ENCODE measurements around the gene TLK1.

TLK1 gene

DNA sequence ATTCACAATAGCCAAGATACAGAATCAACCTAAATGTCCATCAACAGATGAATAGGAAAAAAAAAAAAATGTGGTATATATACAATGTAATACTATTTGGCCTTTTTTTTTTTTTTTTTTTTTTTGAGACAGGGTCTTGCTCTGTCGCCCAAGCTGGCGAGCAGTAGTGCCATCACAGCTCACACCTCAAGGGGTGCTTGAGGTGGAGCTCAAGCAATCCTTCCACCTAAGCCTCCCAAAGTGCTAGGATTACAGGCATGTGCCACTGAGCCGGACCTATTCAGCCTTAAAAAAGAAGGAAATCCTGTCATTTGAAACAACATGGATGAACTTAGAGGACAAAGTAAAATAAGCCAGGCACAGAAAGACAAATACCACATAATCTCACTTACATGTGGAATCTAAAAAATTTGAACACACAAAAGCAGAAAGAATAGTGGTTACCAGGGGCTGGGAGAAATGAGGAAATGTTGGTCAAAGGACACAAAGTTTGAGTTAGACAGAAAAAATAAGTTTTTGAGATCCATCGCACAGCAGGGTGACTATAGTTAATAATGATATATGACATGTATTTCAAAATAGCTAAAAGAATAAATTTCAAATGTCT lies 26.0 kb downstream of the TLK1 start:
- Histone ChIP-seq H3K27me3 (ENCODE audit: control insufficient read depth in 3 of 3, insufficient read depth in 3 of 3, low read depth in 1 of 3, low read length in 3 of 3) (no peaks in the 10 kb centered on the region), H3K23ac (ENCODE audit: low read depth, low read length, poor library complexity) (no peak overlapping the region), H2BK120ac (ENCODE audit: low read depth, low read length) (no peak overlapping the region), H3K18ac (ENCODE audit: low read length) (no peak overlapping the region), H2BK15ac (ENCODE audit: low read length) (no peak overlapping the region), H3K27ac (replicated peaks; ENCODE audit: low read length) (no peak overlapping the region), H3K9me3 (replicated peaks in 1 of 2; ENCODE audit: control insufficient read depth in 2 of 2, insufficient read depth in 1 of 2, low read depth in 1 of 2, low read length in 2 of 2) (no peaks in the 10 kb centered on the region), H3K4me2 (ENCODE audit: insufficient read depth, low read length, poor library complexity, severe bottlenecking) (no peak overlapping the region), H3K9ac (ENCODE audit: low read depth, low read length, poor library complexity) (no peak overlapping the region), H2AFZ (ENCODE audit: low read length) (no peak overlapping the region), H3K79me1 (ENCODE audit: low read depth, low read length) (peaks cover 3% of the 10 kb centered on the region), H3K14ac (ENCODE audit: low read length) (no peak overlapping the region), H3K4ac (ENCODE audit: low read length) (no peak overlapping the region), H3K36me3 (replicated peaks in 1 of 2; ENCODE audit: control insufficient read depth in 2 of 2, insufficient read depth in 2 of 2, low read length in 2 of 2) (no peaks in the 10 kb centered on the region), H4K91ac (ENCODE audit: low read depth, low read length, poor library complexity) (no peak overlapping the region), H2BK5ac (ENCODE audit: low read length) (no peak overlapping the region), H3K4me1 (ENCODE audit: control insufficient read depth in 2 of 2, insufficient read depth in 1 of 2, low read depth in 1 of 2, low read length in 2 of 2) (peaks cover 0 to under 1% of the 10 kb centered on the region in 2 donors), H2BK12ac (ENCODE audit: low read length) (no peak overlapping the region), H3K4me3 (ENCODE audit: low read length in 2 of 2) (no peak overlapping the region), H4K8ac (ENCODE audit: low read depth, low read length) (no peak overlapping the region), H2AK5ac (ENCODE audit: low read depth, low read length) (no peak overlapping the region)
- no CpG with 5 or more reads among the region's 4 CpGs for WGBS, 2 donors (ENCODE audit: extremely low coverage in 2 of 2, insufficient read length in 2 of 2, insufficient replicate concordance in 1 of 2)
- no peak for DNase-seq (ENCODE audit: low spot score)

DNA sequence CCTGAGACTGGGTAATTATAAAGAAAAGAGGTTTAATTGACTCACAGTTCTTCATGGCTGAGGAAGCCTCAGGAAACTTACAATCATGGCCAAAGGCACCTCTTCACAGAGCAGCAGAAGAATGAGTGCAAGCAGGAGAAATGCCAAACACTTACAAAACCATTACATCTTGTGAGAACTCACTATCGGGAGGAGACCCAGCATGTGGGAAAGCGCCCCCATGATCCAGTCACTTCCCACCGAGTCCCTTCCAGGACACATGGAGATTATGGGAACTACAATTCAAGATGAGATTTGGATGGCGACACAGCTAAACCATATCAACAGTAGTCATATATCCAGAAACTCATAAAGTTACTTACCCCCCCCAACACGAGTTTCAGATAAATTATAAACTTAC lies 28.6 kb downstream of the TLK1 start:
- no peak overlapping the region for H3K9ac ChIP-seq (ENCODE audit: low read depth, low read length, poor library complexity)
- no peaks in the 10 kb centered on the region for H3K4me1 ChIP-seq (ENCODE audit: control insufficient read depth in 2 of 2, insufficient read depth in 1 of 2, low read depth in 1 of 2, low read length in 2 of 2)
- H4K91ac ChIP-seq (ENCODE audit: low read depth, low read length, poor library complexity), result no peak overlapping the region
- H2BK120ac ChIP-seq (ENCODE audit: low read depth, low read length), result no peak overlapping the region
- H2BK15ac ChIP-seq (ENCODE audit: low read length), result no peak overlapping the region
- no peak for DNase-seq (ENCODE audit: low spot score)
- H2BK5ac ChIP-seq (ENCODE audit: low read length), result no peak overlapping the region
- no peak overlapping the region for H3K23ac ChIP-seq (ENCODE audit: low read depth, low read length, poor library complexity)
- no peak overlapping the region for H2AFZ ChIP-seq (ENCODE audit: low read length)
- WGBS, 2 donors (ENCODE audit: extremely low coverage in 2 of 2, insufficient read length in 2 of 2, insufficient replicate concordance in 1 of 2), result no CpG with 5 or more reads among the region's 5 CpGs
- no peak overlapping the region for H2AK5ac ChIP-seq (ENCODE audit: low read depth, low read length)
- no peak overlapping the region for H3K14ac ChIP-seq (ENCODE audit: low read length)
- no peak overlapping the region for H3K4me3 ChIP-seq (ENCODE audit: low read length in 2 of 2)
- H3K18ac ChIP-seq (ENCODE audit: low read length), result no peak overlapping the region
- no peaks in the 10 kb centered on the region for H3K9me3 ChIP-seq (replicated peaks in 1 of 2; ENCODE audit: control insufficient read depth in 2 of 2, insufficient read depth in 1 of 2, low read depth in 1 of 2, low read length in 2 of 2)
- H3K27me3 ChIP-seq (ENCODE audit: control insufficient read depth in 3 of 3, insufficient read depth in 3 of 3, low read depth in 1 of 3, low read length in 3 of 3), result no peaks in the 10 kb centered on the region
- no peaks in the 10 kb centered on the region for H3K36me3 ChIP-seq (replicated peaks in 1 of 2; ENCODE audit: control insufficient read depth in 2 of 2, insufficient read depth in 2 of 2, low read length in 2 of 2)
- no peak overlapping the region for H4K8ac ChIP-seq (ENCODE audit: low read depth, low read length)
- peaks cover 2% of the 10 kb centered on the region for H3K79me1 ChIP-seq (ENCODE audit: low read depth, low read length)
- no peak overlapping the region for H3K27ac ChIP-seq (replicated peaks; ENCODE audit: low read length)
- no peak overlapping the region for H3K4ac ChIP-seq (ENCODE audit: low read length)
- H2BK12ac ChIP-seq (ENCODE audit: low read length), result no peak overlapping the region
- H3K4me2 ChIP-seq (ENCODE audit: insufficient read depth, low read length, poor library complexity, severe bottlenecking), result no peak overlapping the region

DNA sequence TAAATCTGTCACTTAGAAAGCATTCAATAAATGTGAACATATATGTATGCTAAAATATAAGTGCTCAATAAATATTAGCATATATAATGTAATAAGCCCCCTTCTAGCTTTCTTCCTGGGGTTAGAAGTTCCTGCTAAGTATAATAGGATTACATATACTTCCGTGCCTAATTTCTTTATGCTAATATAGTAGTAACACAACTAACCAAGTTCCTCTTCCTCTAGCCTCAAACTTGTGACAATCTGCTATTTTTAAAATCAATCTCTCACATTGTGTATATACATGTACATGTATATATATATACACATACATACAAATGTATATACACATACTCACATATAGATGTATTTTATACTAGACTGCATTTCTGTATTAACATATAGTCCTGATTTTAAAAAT lies 32.2 kb downstream of the TLK1 start:
- no peak overlapping the region for H3K4me2 ChIP-seq (ENCODE audit: insufficient read depth, low read length, poor library complexity, severe bottlenecking)
- H3K14ac ChIP-seq (ENCODE audit: low read length), result no peak overlapping the region
- H3K4me1 ChIP-seq (ENCODE audit: control insufficient read depth in 2 of 2, insufficient read depth in 1 of 2, low read depth in 1 of 2, low read length in 2 of 2), result no peaks in the 10 kb centered on the region
- H2BK120ac ChIP-seq (ENCODE audit: low read depth, low read length), result no peak overlapping the region
- H3K9ac ChIP-seq (ENCODE audit: low read depth, low read length, poor library complexity), result no peak overlapping the region
- no peak overlapping the region for H3K4ac ChIP-seq (ENCODE audit: low read length)
- H2BK15ac ChIP-seq (ENCODE audit: low read length), result no peak overlapping the region
- H3K27me3 ChIP-seq (ENCODE audit: control insufficient read depth in 3 of 3, insufficient read depth in 3 of 3, low read depth in 1 of 3, low read length in 3 of 3), result no peaks in the 10 kb centered on the region
- no peak overlapping the region for H2AK5ac ChIP-seq (ENCODE audit: low read depth, low read length)
- H2AFZ ChIP-seq (ENCODE audit: low read length), result no peak overlapping the region
- H3K9me3 ChIP-seq (replicated peaks in 1 of 2; ENCODE audit: control insufficient read depth in 2 of 2, insufficient read depth in 1 of 2, low read depth in 1 of 2, low read length in 2 of 2), result no peaks in the 10 kb centered on the region
- H4K8ac ChIP-seq (ENCODE audit: low read depth, low read length), result no peak overlapping the region
- no peak overlapping the region for H3K23ac ChIP-seq (ENCODE audit: low read depth, low read length, poor library complexity)
- no CpG with 5 or more reads among the region's 1 CpG for WGBS, 2 donors (ENCODE audit: extremely low coverage in 2 of 2, insufficient read length in 2 of 2, insufficient replicate concordance in 1 of 2)
- no peak overlapping the region for H4K91ac ChIP-seq (ENCODE audit: low read depth, low read length, poor library complexity)
- DNase-seq (ENCODE audit: low spot score), result no peak
- H3K4me3 ChIP-seq (ENCODE audit: low read length in 2 of 2), result no peak overlapping the region
- no peak overlapping the region for H2BK12ac ChIP-seq (ENCODE audit: low read length)
- H3K79me1 ChIP-seq (ENCODE audit: low read depth, low read length), result no peaks in the 10 kb centered on the region
- no peak overlapping the region for H3K18ac ChIP-seq (ENCODE audit: low read length)
- no peak overlapping the region for H3K27ac ChIP-seq (replicated peaks; ENCODE audit: low read length)
- no peak overlapping the region for H2BK5ac ChIP-seq (ENCODE audit: low read length)
- no peaks in the 10 kb centered on the region for H3K36me3 ChIP-seq (replicated peaks in 1 of 2; ENCODE audit: control insufficient read depth in 2 of 2, insufficient read depth in 2 of 2, low read length in 2 of 2)

DNA sequence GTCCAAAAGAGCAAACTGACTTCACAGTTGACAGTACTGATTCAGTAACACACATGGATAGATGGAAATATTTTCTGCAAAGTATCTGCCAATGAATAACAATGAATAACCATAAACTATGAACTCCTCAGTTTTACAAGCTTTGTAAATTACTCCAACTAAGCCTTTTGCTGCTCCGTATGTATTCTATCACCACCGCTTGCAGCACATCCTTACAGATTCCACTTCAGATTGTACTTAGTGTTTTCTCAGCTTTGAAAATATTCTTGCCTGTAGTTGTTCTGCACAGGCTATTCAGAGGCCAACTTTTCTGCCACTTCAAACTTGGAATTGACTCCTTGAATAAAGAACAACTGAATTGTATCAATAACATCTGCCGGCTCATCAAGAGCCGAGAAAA lies 36.2 kb downstream of the TLK1 start:
- no peak overlapping the region for H4K91ac ChIP-seq (ENCODE audit: low read depth, low read length, poor library complexity)
- H3K9ac ChIP-seq (ENCODE audit: low read depth, low read length, poor library complexity), result no peak overlapping the region
- no peak overlapping the region for H2BK12ac ChIP-seq (ENCODE audit: low read length)
- H2BK5ac ChIP-seq (ENCODE audit: low read length), result no peak overlapping the region
- WGBS, 2 donors (ENCODE audit: extremely low coverage in 2 of 2, insufficient read length in 2 of 2, insufficient replicate concordance in 1 of 2), result no CpG with 5 or more reads among the region's 4 CpGs
- no peaks in the 10 kb centered on the region for H3K27me3 ChIP-seq (ENCODE audit: control insufficient read depth in 3 of 3, insufficient read depth in 3 of 3, low read depth in 1 of 3, low read length in 3 of 3)
- H3K4me2 ChIP-seq (ENCODE audit: insufficient read depth, low read length, poor library complexity, severe bottlenecking), result no peak overlapping the region
- no peak overlapping the region for H2BK15ac ChIP-seq (ENCODE audit: low read length)
- H4K8ac ChIP-seq (ENCODE audit: low read depth, low read length), result no peak overlapping the region
- no peak overlapping the region for H2BK120ac ChIP-seq (ENCODE audit: low read depth, low read length)
- no peak overlapping the region for H3K18ac ChIP-seq (ENCODE audit: low read length)
- peaks cover 2% of the 10 kb centered on the region for H3K79me1 ChIP-seq (ENCODE audit: low read depth, low read length)
- H3K23ac ChIP-seq (ENCODE audit: low read depth, low read length, poor library complexity), result no peak overlapping the region
- H3K4me1 ChIP-seq (ENCODE audit: control insufficient read depth in 2 of 2, insufficient read depth in 1 of 2, low read depth in 1 of 2, low read length in 2 of 2), result no peaks in the 10 kb centered on the region
- H3K27ac ChIP-seq (replicated peaks; ENCODE audit: low read length), result no peak overlapping the region
- H3K4ac ChIP-seq (ENCODE audit: low read length), result no peak overlapping the region
- no peak overlapping the region for H2AK5ac ChIP-seq (ENCODE audit: low read depth, low read length)
- H2AFZ ChIP-seq (ENCODE audit: low read length), result no peak overlapping the region
- H3K4me3 ChIP-seq (ENCODE audit: low read length in 2 of 2), result no peak overlapping the region
- no peaks in the 10 kb centered on the region for H3K9me3 ChIP-seq (replicated peaks in 1 of 2; ENCODE audit: control insufficient read depth in 2 of 2, insufficient read depth in 1 of 2, low read depth in 1 of 2, low read length in 2 of 2)
- no peaks in the 10 kb centered on the region for H3K36me3 ChIP-seq (replicated peaks in 1 of 2; ENCODE audit: control insufficient read depth in 2 of 2, insufficient read depth in 2 of 2, low read length in 2 of 2)
- no peak overlapping the region for H3K14ac ChIP-seq (ENCODE audit: low read length)
- no peak for DNase-seq (ENCODE audit: low spot score)

Measured in neuronal stem cell (in vitro differentiated cells).